ENCODE data around the gene APC2. TPM values are rescaled to one million over a fixed set of nuclear protein-coding genes. Genes with fewer than 3 reads are reported as not detected.
A peak's percentile ranks its signal among the peaks of the same experiment; 100 is the strongest.

The APC2 gene
- total and polyA plus RNA-seq, 2 donors (not counting 1 experiment from before 2014, with no cell fraction given), result 0.12 to 0.16 TPM

- ATAC-seq (ENCODE audit: low read depth) (no peak), DNase-seq (peak; percentile 16)
- 96% methylated on average over 68 of the region's 77 CpGs for WGBS (ENCODE audit: insufficient coverage)
- TF ChIP-seq EZH2 (IDR thresholded peaks at IDR 0.05; ENCODE audit: borderline replicate concordance, insufficient read depth, low read depth, low read length, poor library complexity, severe bottlenecking), result no peak
- Histone ChIP-seq H3K79me2 (ENCODE audit: control insufficient read depth, insufficient read depth, low read length) (peaks cover 10% of the 10 kb centered on the region), H3K9me3 (ENCODE audit: control extremely low read depth in 1 of 3, control insufficient read depth in 2 of 3, insufficient read depth in 1 of 3, low read length in 2 of 3) (peaks cover 0 to 4% (median 0%) of the 10 kb centered on the region in 3 donors), H3K9ac (ENCODE audit: low read length) (no peak overlapping the region), H2AFZ (ENCODE audit: insufficient read depth, low read depth, low read length, poor library complexity, severe bottlenecking) (no peak overlapping the region), H3K36me3 (replicated peaks in 1 of 2; ENCODE audit: control extremely low read depth in 1 of 2, control insufficient read depth in 1 of 2, extremely low read depth in 1 of 2, insufficient read depth in 2 of 2, low read length in 1 of 2) (no peaks in the 10 kb centered on the region), H3K27ac (ENCODE audit: low read length in 2 of 2) (no peak overlapping the region), H3K27me3 (replicated peaks in 1 of 4; ENCODE audit: control extremely low read depth in 1 of 4, control insufficient read depth in 3 of 4, insufficient read depth in 4 of 4, low read length in 3 of 4) (no peaks in the 10 kb centered on the region), H3K4me1 (ENCODE audit: control insufficient read depth in 2 of 2, insufficient read depth in 2 of 2, low read length in 2 of 2) (peaks cover 2 to 9% of the 10 kb centered on the region in 2 donors), H4K20me1 (ENCODE audit: control insufficient read depth, insufficient read depth, low read length, poor library complexity, severe bottlenecking) (peaks cover 5% of the 10 kb centered on the region), H3K4me2 (replicated peaks; ENCODE audit: low read depth, low read length, poor library complexity, severe bottlenecking) (no peak overlapping the region), H3K4me3 (ENCODE audit: control extremely low read depth in 1 of 5, extremely low read depth in 1 of 5, insufficient read depth in 1 of 5, low read depth in 2 of 5, low read length in 4 of 5) (no peak overlapping the region)
- Mint-ChIP-seq H3K4me3 (no peak overlapping the region), H3K27ac (no peak overlapping the region), H3K9me3 (ENCODE audit: insufficient read depth) (no peaks in the 10 kb centered on the region), H3K27me3 (no peaks in the 10 kb centered on the region), H3K4me1 (peaks cover 4% of the 10 kb centered on the region)
- ChIA-PET POLR2A (no interaction called here), CTCF (no interaction called here)
- intact Hi-C loops (cut with micrococcal nuclease), result no loop called here
These were observed 33.4 kb downstream of the APC2 start for GRCh38 chr19:1483131-1483978.

- Histone ChIP-seq H3K27me3 (replicated peaks in 1 of 4; ENCODE audit: control extremely low read depth in 1 of 4, control insufficient read depth in 3 of 4, insufficient read depth in 4 of 4, low read length in 3 of 4) (no peaks in the 10 kb centered on the region), H3K36me3 (replicated peaks in 1 of 2; ENCODE audit: control extremely low read depth in 1 of 2, control insufficient read depth in 1 of 2, extremely low read depth in 1 of 2, insufficient read depth in 2 of 2, low read length in 1 of 2) (no peaks in the 10 kb centered on the region), H3K27ac (ENCODE audit: low read length in 2 of 2) (no peak overlapping the region), H2AFZ (ENCODE audit: insufficient read depth, low read depth, low read length, poor library complexity, severe bottlenecking) (no peak overlapping the region), H3K4me3 (ENCODE audit: control extremely low read depth in 1 of 5, extremely low read depth in 1 of 5, insufficient read depth in 1 of 5, low read depth in 2 of 5, low read length in 4 of 5) (no peak overlapping the region), H3K4me1 (ENCODE audit: control insufficient read depth in 2 of 2, insufficient read depth in 2 of 2, low read length in 2 of 2) (peaks cover 0 to 5% of the 10 kb centered on the region in 2 donors), H3K79me2 (ENCODE audit: control insufficient read depth, insufficient read depth, low read length) (peaks cover 3% of the 10 kb centered on the region), H3K9me3 (ENCODE audit: control extremely low read depth in 1 of 3, control insufficient read depth in 2 of 3, insufficient read depth in 1 of 3, low read length in 2 of 3) (peaks cover 0 to 4% (median 0%) of the 10 kb centered on the region in 3 donors), H3K4me2 (replicated peaks; ENCODE audit: low read depth, low read length, poor library complexity, severe bottlenecking) (no peak overlapping the region), H3K9ac (ENCODE audit: low read length) (no peak overlapping the region), H4K20me1 (ENCODE audit: control insufficient read depth, insufficient read depth, low read length, poor library complexity, severe bottlenecking) (no peaks in the 10 kb centered on the region)
- TF ChIP-seq EZH2 (IDR thresholded peaks at IDR 0.05; ENCODE audit: borderline replicate concordance, insufficient read depth, low read depth, low read length, poor library complexity, severe bottlenecking), result no peak
- TF ChIP-seq, protein P1, sequence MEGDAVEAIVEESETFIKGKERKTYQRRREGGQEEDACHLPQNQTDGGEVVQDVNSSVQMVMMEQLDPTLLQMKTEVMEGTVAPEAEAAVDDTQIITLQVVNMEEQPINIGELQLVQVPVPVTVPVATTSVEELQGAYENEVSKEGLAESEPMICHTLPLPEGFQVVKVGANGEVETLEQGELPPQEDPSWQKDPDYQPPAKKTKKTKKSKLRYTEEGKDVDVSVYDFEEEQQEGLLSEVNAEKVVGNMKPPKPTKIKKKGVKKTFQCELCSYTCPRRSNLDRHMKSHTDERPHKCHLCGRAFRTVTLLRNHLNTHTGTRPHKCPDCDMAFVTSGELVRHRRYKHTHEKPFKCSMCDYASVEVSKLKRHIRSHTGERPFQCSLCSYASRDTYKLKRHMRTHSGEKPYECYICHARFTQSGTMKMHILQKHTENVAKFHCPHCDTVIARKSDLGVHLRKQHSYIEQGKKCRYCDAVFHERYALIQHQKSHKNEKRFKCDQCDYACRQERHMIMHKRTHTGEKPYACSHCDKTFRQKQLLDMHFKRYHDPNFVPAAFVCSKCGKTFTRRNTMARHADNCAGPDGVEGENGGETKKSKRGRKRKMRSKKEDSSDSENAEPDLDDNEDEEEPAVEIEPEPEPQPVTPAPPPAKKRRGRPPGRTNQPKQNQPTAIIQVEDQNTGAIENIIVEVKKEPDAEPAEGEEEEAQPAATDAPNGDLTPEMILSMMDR (IDR thresholded peaks at IDR 0.05), result no peak
- H3K4me1 Mint-ChIP-seq, result peaks cover 3% of the 10 kb centered on the region
- no peak overlapping the region for H3K4me3 Mint-ChIP-seq
- intact Hi-C loops (cut with micrococcal nuclease), result no loop called here
- ChIA-PET POLR2A (no interaction called here), CTCF (no interaction called here)
- 95% methylated on average over 23 of the region's 23 CpGs for WGBS (ENCODE audit: insufficient coverage)
- DNase-seq (no peak), ATAC-seq (ENCODE audit: low read depth) (no peak)
- no peaks in the 10 kb centered on the region for H3K9me3 Mint-ChIP-seq (ENCODE audit: insufficient read depth)
- no peak overlapping the region for H3K27ac Mint-ChIP-seq
- H3K27me3 Mint-ChIP-seq, result no peaks in the 10 kb centered on the region
These were observed 34.1 kb downstream of the APC2 start for GRCh38 chr19:1483979-1484428.
